ENCODE measurements around the gene STARD7.

DNA sequence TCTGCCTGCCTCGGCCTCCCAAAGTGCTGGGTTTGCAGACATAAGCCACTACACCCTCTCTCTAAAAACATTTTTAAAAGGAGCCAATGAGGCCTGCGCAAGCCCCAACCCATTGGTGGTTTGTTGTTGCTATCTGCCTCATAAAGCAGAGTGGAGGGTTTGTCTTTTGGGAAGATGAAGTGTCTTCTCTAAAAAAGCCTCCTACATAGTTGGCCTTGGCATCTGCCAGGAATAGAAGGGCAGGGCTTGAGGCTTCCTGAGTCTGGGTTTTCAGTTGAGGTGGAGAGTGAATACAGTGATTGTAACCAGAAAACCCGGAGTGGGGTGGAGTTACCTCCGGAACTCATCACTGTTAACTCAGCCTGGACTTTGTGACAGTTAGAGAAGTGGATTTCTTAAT is 5.9 kb upstream of the STARD7 start:
- TF ChIP-seq CTCF (IDR thresholded peaks at IDR 0.05; ENCODE audit: low read depth, low read length): no peak
- TF ChIP-seq EZH2phosphoT487 (IDR thresholded peaks at IDR 0.05; ENCODE audit: low read depth): no peak

Data from OCI-LY3 (cell line).